GM08714 (cell line): ENCODE data around the gene D2HGDH.
"Not testable (repeated sequence)": the region's sequence is repeated elsewhere in the genome, so short reads cannot be mapped to it uniquely, and the experiment has no call there.

ENCODE experiments used
- H3K4me3 ChIP-seq: fragments of 200-500 bp; sonication (Bioruptor generic); 2 replicates; pipeline ENCODE4 v1.5.1; 2014; ENCODE audit warnings: mild to moderate bottlenecking, low read length, inconsistent platforms
- ZNF274 ChIP-seq: IDR thresholded peaks from 2 replicates; pipeline ENCODE4 v1.6.1; 2012; ENCODE audit warnings: mild to moderate bottlenecking, low read depth, low read length

Gene D2HGDH

DNA sequence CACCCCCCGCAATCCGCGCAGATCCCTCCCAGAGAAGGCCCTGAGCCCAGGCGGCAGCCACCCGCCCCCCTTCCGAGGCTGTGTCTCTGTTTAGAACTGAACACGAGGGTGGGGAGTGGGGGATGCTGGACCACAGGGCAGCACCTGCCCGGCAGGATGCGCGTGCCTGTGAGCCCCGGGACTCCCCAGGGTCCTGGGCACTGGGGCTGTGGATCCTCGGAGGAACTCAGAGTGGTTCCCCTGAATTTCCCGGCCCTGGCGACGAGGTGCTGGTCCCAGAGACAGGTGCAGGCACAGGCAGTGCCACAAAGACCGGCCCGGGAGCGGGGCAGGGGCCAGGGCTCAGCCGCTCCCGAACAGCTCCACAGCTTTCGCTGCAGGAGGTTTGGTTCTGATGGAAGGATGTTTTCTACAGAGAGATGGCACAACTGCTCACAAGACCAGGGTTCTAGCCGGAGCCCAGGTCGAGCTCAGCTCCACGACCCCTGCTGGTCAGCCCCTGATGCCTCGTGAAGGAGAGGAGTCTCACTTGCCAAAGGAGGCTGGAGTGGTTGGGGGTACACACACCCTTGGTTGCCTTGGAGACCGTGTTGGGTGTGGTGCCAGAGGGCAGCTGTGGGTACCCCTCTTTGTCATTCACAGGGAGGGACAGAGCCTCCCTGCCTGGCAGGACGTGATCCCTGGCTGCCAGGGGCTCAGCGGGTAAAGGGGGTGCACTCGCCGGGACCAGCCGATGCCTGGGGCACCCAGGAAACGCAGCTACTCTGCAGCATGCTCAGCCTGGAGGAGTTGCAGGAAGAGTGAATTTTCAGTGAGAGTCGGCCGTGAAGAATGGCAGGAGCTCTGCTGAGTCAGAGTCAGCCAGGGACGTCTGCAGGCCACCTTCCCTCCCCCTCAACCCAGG is 70.1 kb downstream of the D2HGDH start:
- peak overlapping the region; percentile 47; the same call in 1 of the 2 replicates for H3K4me3 ChIP-seq
- TF ChIP-seq ZNF274 = no peak

DNA sequence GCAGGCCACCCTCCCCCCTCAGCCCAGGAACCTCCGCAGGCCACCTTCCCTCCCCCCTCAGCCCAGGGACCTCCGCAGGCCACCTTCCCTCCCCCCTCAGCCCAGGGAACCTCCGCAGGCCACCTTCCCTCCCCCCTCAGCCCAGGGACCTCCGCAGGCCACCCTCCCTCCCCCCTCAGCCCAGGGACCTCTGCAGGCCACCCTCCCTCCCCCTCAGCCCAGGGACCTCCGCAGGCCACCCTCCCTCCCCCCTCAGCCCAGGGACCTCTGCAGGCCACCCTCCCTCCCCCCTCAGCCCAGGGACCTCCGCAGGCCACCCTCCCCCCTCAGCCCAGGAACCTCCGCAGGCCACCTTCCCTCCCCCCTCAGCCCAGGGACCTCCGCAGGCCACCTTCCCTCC is 71.8 kb downstream of the D2HGDH start:
- H3K4me3 ChIP-seq = not testable (repeated sequence)

- TF ChIP-seq ZNF274 = no peak
- H3K4me3 ChIP-seq = no peak overlapping the region
These were observed 73.8 kb downstream of the D2HGDH start for GRCh38 chr2:241808051-241808720.

GRCh38 chr2:241808721-241809382 is 74.4 kb downstream of the D2HGDH start, which contains the start of gene NEU4:
NEU4 (plus strand) TSS chr2:241809193; CDS start chr2:241814485, 5,292 bp downstream.
- no peak within 1 kb of the TSS for H3K4me3 ChIP-seq
- no peak for TF ChIP-seq ZNF274

- TF ChIP-seq ZNF274 = no peak
- no peak overlapping the region for H3K4me3 ChIP-seq
These were observed 75.2 kb downstream of the D2HGDH start for GRCh38 chr2:241809383-241810306.

DNA sequence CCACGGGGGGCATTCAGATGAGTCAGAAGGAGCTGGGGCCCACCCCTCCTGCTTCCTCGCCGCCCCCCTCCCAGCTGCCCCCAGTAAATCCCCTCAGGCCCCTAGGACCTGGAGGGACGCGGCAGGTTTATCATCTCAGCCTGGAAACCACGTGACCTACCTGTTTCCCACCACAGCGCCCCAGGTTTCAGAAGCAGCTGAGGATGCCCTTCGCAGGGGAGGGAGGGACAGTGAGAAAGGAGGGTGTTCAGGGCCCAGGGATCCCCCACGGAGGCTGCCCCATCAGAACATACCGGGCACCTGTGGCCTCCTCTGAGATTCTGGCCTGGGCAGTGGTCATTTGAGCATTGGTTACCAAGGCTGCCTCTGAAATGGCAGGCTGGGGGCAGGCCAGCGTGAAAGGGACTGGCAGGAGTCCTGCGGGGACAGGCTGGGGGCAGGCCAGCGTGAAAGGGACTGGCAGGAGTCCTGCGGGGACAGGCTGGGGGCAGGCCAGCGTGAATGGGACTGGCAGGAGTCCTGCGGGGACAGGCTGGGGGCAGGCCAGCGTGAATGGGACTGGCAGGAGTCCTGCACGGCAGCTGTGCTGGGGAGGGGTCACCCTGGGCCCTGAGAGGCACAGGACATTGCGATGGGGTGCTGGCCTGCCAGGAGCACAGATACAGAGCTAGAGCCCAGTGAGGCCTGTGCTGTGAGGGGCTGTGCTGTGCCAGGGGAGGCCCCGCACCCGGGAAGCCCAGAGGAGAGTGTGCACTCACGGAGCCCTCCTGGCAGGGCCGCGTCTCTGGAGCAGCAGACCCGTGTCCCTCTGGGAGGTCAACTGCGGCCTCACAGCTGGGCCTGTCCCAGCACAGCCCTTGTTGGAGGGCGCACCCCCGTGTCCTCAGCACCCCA is 76.1 kb downstream of the D2HGDH start:
- TF ChIP-seq ZNF274 = no peak
- H3K4me3 ChIP-seq = no peak overlapping the region

DNA sequence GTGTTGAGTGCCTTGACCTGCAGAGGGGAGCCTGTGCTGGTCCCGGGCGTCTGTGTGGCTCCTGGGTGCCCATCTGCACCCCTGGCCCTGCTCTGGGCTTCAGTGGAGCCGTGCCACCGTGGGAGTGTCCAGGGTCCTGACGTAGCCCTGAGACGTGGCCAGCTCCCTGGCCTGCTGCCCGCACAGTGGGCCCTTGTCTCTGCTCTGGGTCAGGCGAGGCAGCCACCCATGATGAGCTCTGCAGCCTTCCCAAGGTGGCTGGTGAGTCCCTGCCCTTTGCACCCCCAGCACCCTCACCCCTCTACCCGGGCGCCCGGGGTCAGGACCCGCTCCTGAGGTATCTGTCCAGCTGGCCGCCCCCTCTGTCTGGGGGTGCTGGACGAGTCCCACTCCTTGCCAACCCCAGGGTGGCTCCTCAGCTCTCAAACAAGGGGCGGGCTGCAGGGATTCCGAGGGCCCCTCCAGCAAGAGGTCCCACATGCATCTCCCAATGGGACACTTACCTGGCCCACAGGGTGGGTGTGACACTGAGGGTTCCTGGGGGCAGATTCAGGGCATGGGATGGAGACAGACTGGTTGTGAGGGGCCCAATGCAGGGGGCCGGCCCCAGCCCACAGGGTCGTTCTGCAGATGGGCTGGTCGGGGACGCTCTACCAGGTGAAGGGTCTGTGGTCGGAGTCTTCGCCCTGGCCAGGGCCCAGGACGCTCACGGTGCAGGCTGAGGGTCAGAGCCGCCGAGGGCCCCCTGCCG is 76.9 kb downstream of the D2HGDH start:
- TF ChIP-seq ZNF274 = no peak
- no peak overlapping the region for H3K4me3 ChIP-seq

DNA sequence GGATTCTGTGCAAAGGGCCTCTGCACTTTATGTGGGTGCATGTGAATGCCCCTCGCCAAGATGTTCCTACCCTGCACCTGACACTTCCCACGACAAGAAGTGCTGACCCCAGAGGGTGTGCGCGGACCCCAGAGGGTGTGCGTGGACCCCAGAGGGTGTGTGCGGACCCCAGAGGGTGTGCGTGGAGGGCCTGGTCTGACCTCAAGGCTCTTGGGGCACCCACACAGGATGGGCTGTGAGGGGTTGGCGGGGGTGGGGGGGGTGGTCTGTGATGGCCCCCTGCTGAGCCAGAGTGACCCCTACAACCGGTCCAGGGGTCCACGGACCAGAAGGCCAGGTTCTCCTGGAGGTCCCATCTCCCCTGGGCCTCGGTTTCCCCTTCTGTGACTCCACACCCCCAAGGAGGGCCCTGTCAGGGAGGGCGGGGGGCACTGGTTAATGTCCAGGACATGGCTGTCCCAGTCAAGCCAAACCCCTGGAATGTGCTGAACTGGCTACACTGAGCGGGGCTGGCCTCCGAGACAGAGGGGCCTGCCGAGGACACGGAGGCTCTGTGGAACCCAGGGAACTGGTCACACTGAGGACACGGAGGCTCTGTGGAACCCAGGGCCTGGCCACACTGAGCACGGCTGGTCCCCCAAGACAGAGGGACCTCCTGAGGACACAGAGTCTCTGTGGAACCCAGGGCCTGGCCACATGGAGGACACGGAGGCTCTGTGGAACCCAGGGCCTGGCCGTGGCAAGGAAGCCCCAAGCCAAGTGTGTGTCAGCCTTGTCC is 77.7 kb downstream of the D2HGDH start:
- TF ChIP-seq ZNF274 = no peak
- no peak overlapping the region for H3K4me3 ChIP-seq

GRCh38 chr2:241812730-241813643 is 78.6 kb downstream of the D2HGDH start:
- no peak overlapping the region for H3K4me3 ChIP-seq
- no peak for TF ChIP-seq ZNF274

- no peak overlapping the region for H3K4me3 ChIP-seq
- no peak for TF ChIP-seq ZNF274
These were observed 79.4 kb downstream of the D2HGDH start for GRCh38 chr2:241813644-241814392.
